ENCODE data around the gene RUSC2. TPM values are rescaled to one million over a fixed set of nuclear protein-coding genes. Genes with fewer than 3 reads are reported as not detected.

The RUSC2 gene
- total RNA-seq, 1 experiment from 2014 or later, result 49.9 TPM

- peaks cover 39% of the 10 kb centered on the region for H3K4me1 ChIP-seq (ENCODE audit: control insufficient read depth, insufficient read depth, low read length)
- no peak for ATAC-seq
- peak overlapping the region; percentile 96 for H3K27ac ChIP-seq (ENCODE audit: low read length)
- H3K36me3 ChIP-seq (ENCODE audit: control insufficient read depth, insufficient read depth, low read length), result no peaks in the 10 kb centered on the region
- ChIA-PET CTCF (no interaction called here), POLR2A (interaction anchor here (0.8 kb wide), 1 partner anchor 24 kb away, joined by 5 read pairs; no protein-coding TSS in a partner anchor)
- no peak overlapping the region for H3K4me3 ChIP-seq (ENCODE audit: low read depth in 2 of 2, low read length in 2 of 2)
- BruUV-seq (replicated peaks), result TSS peak; percentile 2
- intact Hi-C loops (cut with micrococcal nuclease; ENCODE audit: unreplicated experiment), result no loop called here
- TF ChIP-seq REST (IDR thresholded peaks at IDR 0.05; ENCODE audit: insufficient read depth in 1 of 2, low read depth in 2 of 2, low read length in 1 of 2), result no peak
- TF ChIP-seq SIN3A (IDR thresholded peaks at IDR 0.05; ENCODE audit: borderline replicate concordance, insufficient read depth, low read depth, low read length), result no peak
- TF ChIP-seq CTCF (IDR thresholded peaks at IDR 0.05), result no peak
- no peaks in the 10 kb centered on the region for H3K27me3 ChIP-seq (ENCODE audit: control insufficient read depth, insufficient read depth, low read length)
- H3K9me3 ChIP-seq (ENCODE audit: control insufficient read depth, insufficient read depth, low read depth, low read length), result no peaks in the 10 kb centered on the region; the same call in 1 of the 2 replicates
- DNase-seq (ENCODE audit: low read depth, low spot score), result no peak
- in situ Hi-C loops (cut with HindIII; ENCODE audit: low pct_unique_long_range_greater_than_20kb, low sequenced_read_pairs), result no loop called here
These were observed 16.4 kb downstream of the RUSC2 start for GRCh38 chr9:35506359-35506758.

GRCh38 chr9:35508069-35508468 is 18.2 kb downstream of the RUSC2 start:
- in situ Hi-C loops (cut with HindIII; ENCODE audit: low pct_unique_long_range_greater_than_20kb, low sequenced_read_pairs) (no loop called here), intact Hi-C loops (cut with micrococcal nuclease; ENCODE audit: unreplicated experiment) (no loop called here)
- DNase-seq (ENCODE audit: low read depth, low spot score) (no peak), ATAC-seq (no peak)
- BruUV-seq (replicated peaks), result no TSS peak
- H3K4me1 ChIP-seq (ENCODE audit: control insufficient read depth, insufficient read depth, low read length), result peaks cover 54% of the 10 kb centered on the region
- no peak for TF ChIP-seq SIN3A (IDR thresholded peaks at IDR 0.05; ENCODE audit: borderline replicate concordance, insufficient read depth, low read depth, low read length)
- TF ChIP-seq CTCF (IDR thresholded peaks at IDR 0.05), result no peak
- no peak for TF ChIP-seq TCF7L2 (IDR thresholded peaks at IDR 0.05; ENCODE audit: low read depth, low read length)
- TF ChIP-seq POLR2AphosphoS5 (IDR thresholded peaks at IDR 0.05; ENCODE audit: low read depth, low read length), result no peak
- no peak for TF ChIP-seq REST (IDR thresholded peaks at IDR 0.05; ENCODE audit: insufficient read depth in 1 of 2, low read depth in 2 of 2, low read length in 1 of 2)
- no peak overlapping the region for H3K4me3 ChIP-seq (ENCODE audit: low read depth in 2 of 2, low read length in 2 of 2)
- H3K36me3 ChIP-seq (ENCODE audit: control insufficient read depth, insufficient read depth, low read length), result no peaks in the 10 kb centered on the region
- ChIA-PET POLR2A (interaction anchor here (1.9 kb wide), 1 partner anchor 10 kb away, joined by 6 read pairs; no protein-coding TSS in a partner anchor), CTCF (no interaction called here)
- no peaks in the 10 kb centered on the region for H3K27me3 ChIP-seq (ENCODE audit: control insufficient read depth, insufficient read depth, low read length)
- peak overlapping the region; percentile 96 for H3K27ac ChIP-seq (ENCODE audit: low read length)
- H3K9me3 ChIP-seq (ENCODE audit: control insufficient read depth, insufficient read depth, low read depth, low read length), result no peaks in the 10 kb centered on the region; the same call in 1 of the 2 replicates

Data from Panc1 (cell line).